Activated T-helper 1 cell treated with anti-CD3 and anti-CD28 coated beads, Interleukin-12 subunit alpha, Interleukin-12 subunit beta, Interleukin-2, Interleukin-4 antibody, amounts not matched to agents 30 ng/mL and 10 ng/mL and 1 ng/mL, durations not matched to agents 14 hours and 24 hours and 36 hours (primary cell): ENCODE measurements around the gene TUBD1. TPM values are rescaled to one million over a fixed set of nuclear protein-coding genes. Genes with fewer than 3 reads are reported as not detected.
"Not testable (repeated sequence)": the region's sequence is repeated elsewhere in the genome, so short reads cannot be mapped to it uniquely, and the experiment has no call there.

Experiments used
- DNase-seq: peaks from one replicate; pipeline ENCODE4 v3.0.0; 2021; ENCODE audit warnings: low spot score
- H3K27ac Mint-ChIP-seq: one replicate; pipeline ENCODE4 v1.8.0; 2021; ENCODE audit warnings: mild to moderate bottlenecking, mixed read lengths
- H3K27me3 Mint-ChIP-seq: one replicate; pipeline ENCODE4 v1.8.0; 2022; ENCODE audit warnings: mild to moderate bottlenecking, moderate library complexity, mixed read lengths; ENCODE audit not compliant: insufficient read depth
- H3K36me3 Mint-ChIP-seq: one replicate; pipeline ENCODE4 v1.8.0; 2021; ENCODE audit warnings: low read depth, mixed read lengths
- H3K4me1 Mint-ChIP-seq: one replicate; pipeline ENCODE4 v1.8.0; 2021; ENCODE audit warnings: low read depth, mixed read lengths
- H3K4me3 Mint-ChIP-seq: one replicate; pipeline ENCODE4 v1.8.0; 2021; ENCODE audit warnings: mild to moderate bottlenecking, moderate library complexity, mixed read lengths
- H3K9me3 Mint-ChIP-seq: one replicate; pipeline ENCODE4 v1.8.0; 2021; ENCODE audit warnings: mixed read lengths
- intact Hi-C: fragments of 100-400 bp; cut with micrococcal nuclease; formaldehyde crosslinking; loops from one replicate; pipeline ENCODE4 v1.15.1; 2024
- total RNA-seq: library from RNA; stranded (reverse); gene quantifications from 2 replicates; pipeline ENCODE4 v1.2.3, GENCODE V29; 2022

TUBD1 gene
- total RNA-seq, 1 donor from 2014 or later, result 13.2 TPM

- intact Hi-C loops, result no loop called here
- no peaks in the 10 kb centered on the region for H3K9me3 Mint-ChIP-seq
- no peak overlapping the region for H3K4me3 Mint-ChIP-seq
- peaks cover 12% of the 10 kb centered on the region for H3K36me3 Mint-ChIP-seq
- peaks cover 31% of the 10 kb centered on the region for H3K4me1 Mint-ChIP-seq
- no peak overlapping the region for H3K27ac Mint-ChIP-seq
- no peak for DNase-seq
- no peaks in the 10 kb centered on the region for H3K27me3 Mint-ChIP-seq
Measured at GRCh38 chr17:59899099-59899498, 6.4 kb upstream of the TUBD1 start.

GRCh38 chr17:59897090-59897489, 4.3 kb upstream of the TUBD1 start:
- H3K36me3 Mint-ChIP-seq, result peaks cover 9% of the 10 kb centered on the region
- peaks cover 3% of the 10 kb centered on the region for H3K27me3 Mint-ChIP-seq
- H3K9me3 Mint-ChIP-seq, result no peaks in the 10 kb centered on the region
- peaks cover 42% of the 10 kb centered on the region for H3K4me1 Mint-ChIP-seq
- no peak for DNase-seq
- no peak overlapping the region for H3K4me3 Mint-ChIP-seq
- H3K27ac Mint-ChIP-seq, result no peak overlapping the region
- intact Hi-C loops, result no loop called here

- no peaks in the 10 kb centered on the region for H3K9me3 Mint-ChIP-seq
- H3K27ac Mint-ChIP-seq, result peak overlapping the region; percentile 99
- H3K27me3 Mint-ChIP-seq, result peaks cover 3% of the 10 kb centered on the region
- H3K4me3 Mint-ChIP-seq, result peak overlapping the region; percentile 100
- DNase-seq, result no peak
- intact Hi-C loops, result loop anchor here (1.0 to 5.0 kb wide), 8 partner anchors 47 to 739 kb away; partner anchors contain the start of genes DHX40, PRR11, RNFT1 and SKA2
- H3K36me3 Mint-ChIP-seq, result peaks cover 9% of the 10 kb centered on the region
- H3K4me1 Mint-ChIP-seq, result peaks cover 53% of the 10 kb centered on the region
Measured at GRCh38 chr17:59893676-59894100, 945 bp upstream of the TUBD1 start.

- H3K4me1 Mint-ChIP-seq, result peaks cover 59% of the 10 kb centered on the region
- intact Hi-C loops, result loop anchor here (1.0 to 5.0 kb wide), 8 partner anchors 46 to 738 kb away; partner anchors contain the start of genes CLTC, PRR11, PTRH2 and SKA2
- no peaks in the 10 kb centered on the region for H3K9me3 Mint-ChIP-seq
- peaks cover 15% of the 10 kb centered on the region for H3K36me3 Mint-ChIP-seq
- peak overlapping the region; percentile 100 for H3K4me3 Mint-ChIP-seq
- peak overlapping the region; percentile 99 for H3K27ac Mint-ChIP-seq
- H3K27me3 Mint-ChIP-seq, result peaks cover 3% of the 10 kb centered on the region
- no peak for DNase-seq
Measured at GRCh38 chr17:59892251-59892923, 356 bp downstream of the TUBD1 start.

GRCh38 chr17:59890720-59891119, 2.0 kb downstream of the TUBD1 start:
- H3K27ac Mint-ChIP-seq, result peak overlapping the region; percentile 52

GRCh38 chr17:59888145-59888750, 4.5 kb downstream of the TUBD1 start:
- Mint-ChIP-seq H3K27me3 (peaks cover 3% of the 10 kb centered on the region), H3K4me3 (no peak overlapping the region), H3K9me3 (no peaks in the 10 kb centered on the region), H3K4me1 (peaks cover 32% of the 10 kb centered on the region), H3K27ac (peak overlapping the region; percentile 2), H3K36me3 (peaks cover 19% of the 10 kb centered on the region)
- no peak for DNase-seq
- intact Hi-C loops, result no loop called here

More at GRCh38 chr17:59890720-59891119, 2.0 kb downstream of the TUBD1 start:
- Mint-ChIP-seq H3K4me1 (peaks cover 48% of the 10 kb centered on the region), H3K27me3 (peaks cover 3% of the 10 kb centered on the region), H3K36me3 (peaks cover 11% of the 10 kb centered on the region), H3K4me3 (peak overlapping the region; percentile 77), H3K9me3 (no peaks in the 10 kb centered on the region)
- no peak for DNase-seq
- intact Hi-C loops, result loop anchor here (5.0 kb wide), 1 partner anchor 678 kb away; the partner anchor contains the start of gene SMG8

- Mint-ChIP-seq H3K9me3 (no peaks in the 10 kb centered on the region), H3K36me3 (peaks cover 22% of the 10 kb centered on the region), H3K27me3 (no peaks in the 10 kb centered on the region), H3K27ac (no peak overlapping the region), H3K4me3 (no peak overlapping the region), H3K4me1 (peaks cover 6% of the 10 kb centered on the region)
- intact Hi-C loops, result no loop called here
- DNase-seq, result no peak
Measured at GRCh38 chr17:59884861-59885260, 7.9 kb downstream of the TUBD1 start.

- no peak overlapping the region for H3K27ac Mint-ChIP-seq
- intact Hi-C loops, result no loop called here
- no peaks in the 10 kb centered on the region for H3K9me3 Mint-ChIP-seq
- no peak for DNase-seq
- no peak overlapping the region for H3K4me3 Mint-ChIP-seq
- H3K27me3 Mint-ChIP-seq, result no peaks in the 10 kb centered on the region
- peaks cover 25% of the 10 kb centered on the region for H3K36me3 Mint-ChIP-seq
- H3K4me1 Mint-ChIP-seq, result no peaks in the 10 kb centered on the region
Measured at GRCh38 chr17:59878624-59879023, 14.1 kb downstream of the TUBD1 start.

- H3K4me3 Mint-ChIP-seq, result no peak overlapping the region
- peak overlapping the region; percentile 1 for H3K27ac Mint-ChIP-seq
- H3K4me1 Mint-ChIP-seq, result no peaks in the 10 kb centered on the region
- no peak for DNase-seq
- H3K36me3 Mint-ChIP-seq, result peaks cover 25% of the 10 kb centered on the region
- no peaks in the 10 kb centered on the region for H3K9me3 Mint-ChIP-seq
- no peaks in the 10 kb centered on the region for H3K27me3 Mint-ChIP-seq
- intact Hi-C loops, result no loop called here
Measured at GRCh38 chr17:59877965-59878364, 14.8 kb downstream of the TUBD1 start.

GRCh38 chr17:59876107-59876506, 16.6 kb downstream of the TUBD1 start:
- no peaks in the 10 kb centered on the region for H3K27me3 Mint-ChIP-seq
- H3K4me1 Mint-ChIP-seq, result no peaks in the 10 kb centered on the region
- no peaks in the 10 kb centered on the region for H3K9me3 Mint-ChIP-seq
- peaks cover 28% of the 10 kb centered on the region for H3K36me3 Mint-ChIP-seq
- no peak overlapping the region for H3K27ac Mint-ChIP-seq
- intact Hi-C loops, result no loop called here
- no peak overlapping the region for H3K4me3 Mint-ChIP-seq
- DNase-seq, result no peak

GRCh38 chr17:59874376-59874775, 18.4 kb downstream of the TUBD1 start:
- H3K4me1 Mint-ChIP-seq, result no peaks in the 10 kb centered on the region
- H3K27ac Mint-ChIP-seq, result no peak overlapping the region
- H3K27me3 Mint-ChIP-seq, result no peaks in the 10 kb centered on the region
- intact Hi-C loops, result no loop called here
- H3K4me3 Mint-ChIP-seq, result no peak overlapping the region
- H3K9me3 Mint-ChIP-seq, result no peaks in the 10 kb centered on the region
- DNase-seq, result no peak
- H3K36me3 Mint-ChIP-seq, result peaks cover 25% of the 10 kb centered on the region

- H3K27ac Mint-ChIP-seq, H3K4me3 Mint-ChIP-seq, H3K9me3 Mint-ChIP-seq, H3K4me1 Mint-ChIP-seq, intact Hi-C loops, H3K27me3 Mint-ChIP-seq, DNase-seq: not testable (repeated sequence)
- peaks cover 26% of the 10 kb centered on the region for H3K36me3 Mint-ChIP-seq
Measured at GRCh38 chr17:59873414-59873813, 19.3 kb downstream of the TUBD1 start.

- DNase-seq, result no peak
- H3K27me3 Mint-ChIP-seq, result no peaks in the 10 kb centered on the region
- H3K27ac Mint-ChIP-seq, result no peak overlapping the region
- H3K4me3 Mint-ChIP-seq, result no peak overlapping the region
- peaks cover 20% of the 10 kb centered on the region for H3K36me3 Mint-ChIP-seq
- H3K9me3 Mint-ChIP-seq, result no peaks in the 10 kb centered on the region
- intact Hi-C loops, result no loop called here
- H3K4me1 Mint-ChIP-seq, result no peaks in the 10 kb centered on the region
Measured at GRCh38 chr17:59872351-59872750, 20.4 kb downstream of the TUBD1 start.
